GM23248 (cell line): ENCODE measurements around the gene LAMA2. TPM values are rescaled to one million over a fixed set of nuclear protein-coding genes. Genes with fewer than 3 reads are reported as not detected.

Experiments
- DNase-seq: peaks from one replicate; pipeline ENCODE4 v3.0.0-alpha.2; 2015
- H2AFZ ChIP-seq: fragments of 200-600 bp; sonication (generic); 2 replicates; pipeline ENCODE4 v1.6.1; 2016; ENCODE audit warnings: antibody characterized with exemption
- H3F3A ChIP-seq: fragments of 200-600 bp; sonication (generic); 2 replicates; pipeline ENCODE4 v1.6.1; 2016; ENCODE audit warnings: mild to moderate bottlenecking, antibody characterized with exemption, mixed run types; ENCODE audit not compliant: insufficient read depth
- H3K27ac ChIP-seq: fragments of 200-600 bp; sonication (generic); 2 replicates; pipeline ENCODE4 v1.5.1; 2016; ENCODE audit warnings: mild to moderate bottlenecking
- H3K27me3 ChIP-seq: fragments of 200-600 bp; sonication (generic); replicated peaks from 2 replicates; pipeline ENCODE4 v1.6.1; 2016; ENCODE audit warnings: mild to moderate bottlenecking; ENCODE audit not compliant: insufficient read depth
- H3K36me3 ChIP-seq: fragments of 200-600 bp; sonication (generic); 2 replicates; pipeline ENCODE4 v1.6.1; 2016; ENCODE audit warnings: low read depth, mild to moderate bottlenecking
- H3K4me1 ChIP-seq: fragments of 200-600 bp; sonication (generic); 2 replicates; pipeline ENCODE4 v1.6.1; 2016; ENCODE audit warnings: mild to moderate bottlenecking; ENCODE audit not compliant: insufficient read depth
- H3K4me2 ChIP-seq: fragments of 200-600 bp; sonication (generic); one replicate; pipeline ENCODE4 v1.6.1; 2016; ENCODE audit warnings: mild to moderate bottlenecking; ENCODE audit not compliant: unreplicated experiment
- H3K4me3 ChIP-seq: fragments of 200-600 bp; sonication (generic); 2 replicates; pipeline ENCODE4 v1.5.1; 2016; ENCODE audit warnings: mild to moderate bottlenecking
- H3K79me2 ChIP-seq: fragments of 200-600 bp; sonication (generic); 2 replicates; pipeline ENCODE4 v1.6.1; 2016; ENCODE audit warnings: mild to moderate bottlenecking; ENCODE audit not compliant: insufficient read depth
- H3K9ac ChIP-seq: fragments of 200-600 bp; sonication (generic); 2 replicates; pipeline ENCODE4 v1.6.1; 2016; ENCODE audit warnings: mild to moderate bottlenecking
- H3K9me2 ChIP-seq: fragments of 200-600 bp; sonication (generic); 2 replicates; pipeline ENCODE4 v1.6.1; 2016; ENCODE audit warnings: mixed run types, mild to moderate bottlenecking, moderate library complexity; ENCODE audit not compliant: insufficient read depth
- H3K9me3 ChIP-seq: fragments of 200-600 bp; sonication (generic); one replicate; pipeline ENCODE4 v1.6.1; 2017; ENCODE audit warnings: low read depth
- H4K20me1 ChIP-seq: fragments of 200-600 bp; sonication (generic); 2 replicates; pipeline ENCODE4 v1.6.0; 2016; ENCODE audit not compliant: insufficient read depth
- EZH2 ChIP-seq: fragments of 200-600 bp; sonication (generic); IDR thresholded peaks from 2 replicates; pipeline ENCODE4 v1.6.1; 2018; ENCODE audit warnings: antibody characterized with exemption, mild to moderate bottlenecking; ENCODE audit not compliant: insufficient read depth, poor library complexity, severe bottlenecking
- EZH2phosphoT487 ChIP-seq: fragments of 200-600 bp; sonication (generic); IDR thresholded peaks from 2 replicates; pipeline ENCODE4 v1.6.1; 2018; ENCODE audit warnings: antibody characterized with exemption, moderate library complexity, mild to moderate bottlenecking, low read depth; ENCODE audit not compliant: insufficient read depth
- WGBS, 2 experiments: methylation state at CpG; one replicate each; pipeline ENCODE4 v1.1.6; 2015 to 2017; ENCODE audit warnings: low lambda C conversion rate in 2 of 2, low coverage in 1 of 2; ENCODE audit errors: missing lambda C conversion rate in 2 of 2; 5-methylcytosine and 5-hydroxymethylcytosine counted together
- in situ Hi-C: fragments of 300-500 bp; cut with MboI; formaldehyde crosslinking; loops from 2 replicates; pipeline ENCODE4 v1.15.0; 2020
- polyA plus RNA-seq: library from polyadenylated mRNA; unstranded; fragments of >200 nt; fragmentation: Nextera tagmentation; extraction: Ambion mirVana; gene quantifications from 2 replicates; pipeline ENCODE4 v1.2.1, GENCODE V29; 2016
- total RNA-seq: library from RNA; depleted of rRNA; stranded (reverse); fragments of >200 nt; shearing (Covaris generic); gene quantifications from 2 replicates; pipeline ENCODE4 v1.2.3, GENCODE V29; 2014

The LAMA2 gene
- total and polyA plus RNA-seq, 2 experiments from 2014 or later, result 8.3 to 31.1 TPM

DNA sequence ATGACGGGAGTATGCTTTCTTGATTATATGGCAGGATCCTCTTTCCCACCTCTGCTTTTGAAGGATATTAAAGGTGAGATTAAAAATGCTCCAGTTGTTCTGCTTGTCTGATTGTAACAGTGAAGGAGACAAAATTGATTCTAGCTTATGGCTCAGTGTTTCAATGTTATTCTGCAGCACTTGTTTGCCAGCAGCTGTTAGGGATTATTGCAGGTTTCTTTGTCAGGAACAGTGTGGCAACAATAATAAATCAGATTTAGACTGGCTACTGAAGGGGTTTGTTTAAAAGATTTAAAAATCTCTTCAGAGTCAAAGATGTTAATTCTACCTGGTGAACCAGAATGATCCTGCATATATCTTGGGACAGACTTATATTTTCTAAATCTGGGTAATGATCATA, 126.9 kb downstream of the LAMA2 start:
- Histone ChIP-seq H2AFZ (no peak overlapping the region), H4K20me1 (no peaks in the 10 kb centered on the region), H3K79me2 (no peaks in the 10 kb centered on the region), H3K9me3 (no peaks in the 10 kb centered on the region), H3K36me3 (no peaks in the 10 kb centered on the region), H3K9ac (no peak overlapping the region), H3K4me3 (no peak overlapping the region), H3K27me3 (no peaks in the 10 kb centered on the region), H3K27ac (no peak overlapping the region), H3K4me2 (no peak overlapping the region), H3K9me2 (no peaks in the 10 kb centered on the region), H3F3A (no peaks in the 10 kb centered on the region), H3K4me1 (no peaks in the 10 kb centered on the region)
- WGBS, 2 experiments, result 93 to 95% methylated on average over 1 of the region's 1 CpG
- in situ Hi-C loops, result no loop called here
- DNase-seq, result no peak
- TF ChIP-seq EZH2phosphoT487, result no peak
- no peak for TF ChIP-seq EZH2

GRCh38 chr6:129014302-129014701, 131.4 kb downstream of the LAMA2 start:
- H3F3A ChIP-seq, result no peaks in the 10 kb centered on the region
- no peaks in the 10 kb centered on the region for H3K4me1 ChIP-seq
- H3K4me3 ChIP-seq, result no peak overlapping the region
- no peaks in the 10 kb centered on the region for H4K20me1 ChIP-seq
- no peak overlapping the region for H3K4me2 ChIP-seq
- H3K9me3 ChIP-seq, result no peaks in the 10 kb centered on the region
- no peak overlapping the region for H3K27ac ChIP-seq
- DNase-seq, result no peak
- no peak for TF ChIP-seq EZH2
- no peak for TF ChIP-seq EZH2phosphoT487
- H3K9me2 ChIP-seq, result no peaks in the 10 kb centered on the region
- in situ Hi-C loops, result no loop called here
- no peak overlapping the region for H2AFZ ChIP-seq
- WGBS, 2 experiments, result 73 to 84% methylated on average over 2 of the region's 2 CpGs
- H3K36me3 ChIP-seq, result no peaks in the 10 kb centered on the region
- H3K27me3 ChIP-seq, result no peaks in the 10 kb centered on the region
- no peaks in the 10 kb centered on the region for H3K79me2 ChIP-seq
- H3K9ac ChIP-seq, result no peak overlapping the region

DNA sequence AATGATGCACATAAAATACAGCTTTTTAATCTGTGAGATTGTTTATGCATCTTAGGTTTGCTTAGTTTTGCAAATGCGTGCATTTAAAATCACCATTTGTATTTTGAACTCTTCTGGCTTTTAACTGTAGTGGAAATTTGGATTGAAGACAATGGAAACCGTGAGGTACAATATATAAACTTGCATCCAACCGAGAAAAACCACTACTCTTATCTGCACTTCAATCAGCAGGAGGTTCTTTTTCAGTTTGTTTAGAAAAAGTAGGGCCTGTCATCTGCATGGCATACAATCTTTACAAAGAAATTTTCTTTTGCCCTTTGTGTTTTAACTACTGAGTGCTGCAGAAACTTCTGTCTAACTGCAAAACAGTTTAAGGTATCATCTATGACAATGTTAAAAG, 132.8 kb downstream of the LAMA2 start:
- no peak overlapping the region for H3K27ac ChIP-seq
- H3K9ac ChIP-seq, result no peak overlapping the region
- no peaks in the 10 kb centered on the region for H4K20me1 ChIP-seq
- no peak overlapping the region for H3K4me2 ChIP-seq
- no peak for DNase-seq
- H3F3A ChIP-seq, result no peaks in the 10 kb centered on the region
- 83 to 85% methylated on average over 3 of the region's 3 CpGs for WGBS, 2 experiments
- H3K36me3 ChIP-seq, result no peaks in the 10 kb centered on the region
- no peaks in the 10 kb centered on the region for H3K9me3 ChIP-seq
- no peak overlapping the region for H2AFZ ChIP-seq
- in situ Hi-C loops, result no loop called here
- TF ChIP-seq EZH2phosphoT487 (no peak), EZH2 (no peak)
- H3K4me3 ChIP-seq, result no peak overlapping the region
- H3K27me3 ChIP-seq, result no peaks in the 10 kb centered on the region
- no peaks in the 10 kb centered on the region for H3K4me1 ChIP-seq
- H3K79me2 ChIP-seq, result no peaks in the 10 kb centered on the region
- no peaks in the 10 kb centered on the region for H3K9me2 ChIP-seq

DNA sequence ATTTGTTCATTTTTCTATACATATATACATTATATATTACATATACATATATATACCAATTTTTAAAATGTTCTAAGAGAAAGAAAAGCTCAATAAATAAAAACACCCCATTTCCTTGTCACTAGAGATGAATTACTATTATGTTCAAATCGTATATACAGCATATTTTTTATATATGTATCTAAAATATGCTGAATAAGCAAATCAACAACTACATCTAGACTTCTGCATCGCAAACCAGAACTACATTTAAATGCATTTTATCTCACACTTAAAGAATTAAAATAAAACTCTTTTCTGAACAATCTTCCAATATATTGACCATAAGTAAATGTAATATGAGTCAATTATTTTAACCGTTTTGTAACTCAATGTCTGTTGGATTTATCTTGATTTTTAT, 133.9 kb downstream of the LAMA2 start:
- no peak overlapping the region for H3K27ac ChIP-seq
- H3K4me3 ChIP-seq, result no peak overlapping the region
- no peaks in the 10 kb centered on the region for H3K36me3 ChIP-seq
- H3K9me3 ChIP-seq, result no peaks in the 10 kb centered on the region
- no peaks in the 10 kb centered on the region for H3F3A ChIP-seq
- no peak overlapping the region for H3K4me2 ChIP-seq
- no peak overlapping the region for H2AFZ ChIP-seq
- no peak for DNase-seq
- no peak overlapping the region for H3K9ac ChIP-seq
- WGBS, 2 experiments, result 81 to 83% methylated on average over 3 of the region's 3 CpGs
- TF ChIP-seq EZH2 (no peak), EZH2phosphoT487 (no peak)
- H4K20me1 ChIP-seq, result no peaks in the 10 kb centered on the region
- H3K27me3 ChIP-seq, result no peaks in the 10 kb centered on the region
- in situ Hi-C loops, result no loop called here
- H3K79me2 ChIP-seq, result no peaks in the 10 kb centered on the region
- no peaks in the 10 kb centered on the region for H3K9me2 ChIP-seq
- H3K4me1 ChIP-seq, result no peaks in the 10 kb centered on the region

- Histone ChIP-seq H3K27me3 (no peaks in the 10 kb centered on the region), H3K4me2 (no peak overlapping the region), H3K4me1 (no peaks in the 10 kb centered on the region), H4K20me1 (no peaks in the 10 kb centered on the region), H3K9me3 (no peaks in the 10 kb centered on the region), H3K36me3 (no peaks in the 10 kb centered on the region), H3K9me2 (no peaks in the 10 kb centered on the region), H3K9ac (no peak overlapping the region), H3K79me2 (no peaks in the 10 kb centered on the region), H3K27ac (no peak overlapping the region), H3F3A (no peaks in the 10 kb centered on the region), H2AFZ (no peak overlapping the region), H3K4me3 (no peak overlapping the region)
- 85 to 88% methylated on average over 6 of the region's 6 CpGs for WGBS, 2 experiments
- in situ Hi-C loops, result no loop called here
- TF ChIP-seq EZH2 (no peak), EZH2phosphoT487 (no peak)
- DNase-seq, result no peak
Measured at GRCh38 chr6:129022011-129022553, 139.1 kb downstream of the LAMA2 start.
